Thymus (tissue), 11 donors: ENCODE results near the gene PCBP3. TPM values are rescaled to one million over a fixed set of nuclear protein-coding genes. Genes with fewer than 3 reads are reported as not detected.
"Not testable (repeated sequence)": the region's sequence is repeated elsewhere in the genome, so short reads cannot be mapped to it uniquely, and the experiment has no call there.

Experiments
- DNase-seq, 9 donors: peaks; one replicate each; pipeline ENCODE4 v3.0.0-alpha.2; 2013; ENCODE audit warnings: low spot score in 9 of 9, low read depth in 6 of 9, missing footprints in 1 of 9
- H3K27ac ChIP-seq, 2 donors: one replicate each; pipeline ENCODE4 v1.5.1; 2013; ENCODE audit warnings: control low read depth in 1 of 2, low read depth in 1 of 2, low read length in 1 of 2, mild to moderate bottlenecking in 1 of 2, moderate library complexity in 1 of 2
- H3K27me3 ChIP-seq, 2 donors: one replicate each; pipeline ENCODE4 v1.5.1; 2013; ENCODE audit warnings: low read length in 1 of 2; ENCODE audit not compliant: control insufficient read depth in 2 of 2, insufficient read depth in 1 of 2
- H3K36me3 ChIP-seq, 2 donors: one replicate each; pipeline ENCODE4 v1.5.1; 2013; ENCODE audit warnings: low read length in 1 of 2, mild to moderate bottlenecking in 1 of 2, moderate library complexity in 1 of 2; ENCODE audit not compliant: control insufficient read depth in 2 of 2, insufficient read depth in 2 of 2
- H3K4me1 ChIP-seq, 2 donors: one replicate each; pipeline ENCODE4 v1.5.1; 2013; ENCODE audit warnings: low read length in 2 of 2; ENCODE audit not compliant: control insufficient read depth in 2 of 2, insufficient read depth in 2 of 2
- H3K4me3 ChIP-seq, 2 donors: one replicate each; pipeline ENCODE4 v1.5.1; 2013; ENCODE audit warnings: low read length in 2 of 2, control low read depth in 1 of 2, mild to moderate bottlenecking in 1 of 2
- H3K9me3 ChIP-seq, 2 donors: one replicate each; pipeline ENCODE4 v1.5.1; 2013; ENCODE audit warnings: low read length in 1 of 2, mild to moderate bottlenecking in 1 of 2; ENCODE audit not compliant: control insufficient read depth in 2 of 2, insufficient read depth in 1 of 2
- WGBS: extraction: QIAGEN DNeasy Blood & Tissue Kit; methylation state at CpG from one replicate; pipeline ENCODE4 v1.1.7; 2013; 5-methylcytosine and 5-hydroxymethylcytosine counted together
- polyA plus RNA-seq: library from polyadenylated mRNA; stranded (reverse); fragments of 200-250 nt; gene quantifications from one replicate; pipeline ENCODE4 v1.2.3, GENCODE V29; 2013
- total RNA-seq: library from RNA; stranded (reverse); fragments of 120-200 nt; gene quantifications from one replicate; pipeline ENCODE4 v1.2.4, GENCODE V29; 2013
- donor health status: healthy.

The PCBP3 gene
- total and polyA plus RNA-seq, 2 donors, result 12.8 to 44.9 TPM

DNA sequence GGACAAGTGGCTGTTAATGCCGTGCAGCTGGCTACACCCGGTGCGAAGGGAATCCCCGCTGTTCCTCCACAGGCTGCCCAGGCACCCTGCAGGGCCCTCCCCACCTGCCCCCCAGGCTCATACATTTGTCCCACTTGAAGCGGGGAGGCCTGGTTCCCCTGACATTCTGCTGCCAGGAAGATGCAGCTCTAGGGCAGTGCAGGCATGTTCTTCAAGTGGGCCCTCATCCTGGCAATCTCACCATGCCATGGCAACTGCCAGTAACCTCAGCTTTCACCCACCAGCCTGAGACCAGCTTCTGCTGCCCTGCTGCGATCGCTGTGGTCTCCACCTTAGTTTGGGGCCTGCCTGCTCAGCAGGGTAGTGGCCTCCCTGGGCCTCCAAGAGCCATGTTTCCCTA, 186.1 kb downstream of the PCBP3 start:
- 97% methylated on average over 7 of the region's 7 CpGs for WGBS
- Histone ChIP-seq H3K4me3 (no peak overlapping the region), H3K27ac (no peak overlapping the region), H3K27me3 (no peaks in the 10 kb centered on the region), H3K36me3 (peaks cover 4 to 14% of the 10 kb centered on the region in 2 donors), H3K9me3 (no peaks in the 10 kb centered on the region), H3K4me1 (peaks cover 0 to 13% of the 10 kb centered on the region in 2 donors)
- no peak for DNase-seq

DNA sequence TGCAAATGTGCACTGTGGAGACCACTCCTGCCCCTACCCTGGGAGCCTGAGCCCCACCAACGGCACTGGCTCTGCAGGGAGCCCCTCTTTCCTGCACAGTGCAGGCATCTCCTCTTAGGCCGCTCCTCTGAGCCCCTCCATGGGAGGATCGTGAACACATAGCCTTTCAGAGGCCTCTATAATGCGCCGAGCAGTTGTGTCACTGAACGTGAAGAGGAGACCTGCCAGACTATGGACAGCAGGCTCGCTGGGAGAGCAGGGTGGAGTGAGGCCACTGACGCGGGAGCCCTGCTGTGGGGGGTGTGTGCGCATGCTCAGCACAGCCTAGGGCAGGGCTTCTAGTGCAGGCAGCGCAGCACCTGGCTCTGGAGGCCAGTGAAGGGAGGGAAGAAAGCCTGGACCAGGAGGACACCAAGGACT, 186.7 kb downstream of the PCBP3 start:
- H3K36me3 ChIP-seq, result peaks cover 2 to 14% of the 10 kb centered on the region in 2 donors
- WGBS, result 97% methylated on average over 11 of the region's 11 CpGs
- no peak overlapping the region for H3K27ac ChIP-seq
- peaks cover 0 to 13% of the 10 kb centered on the region in 2 donors for H3K4me1 ChIP-seq
- DNase-seq, result no peak
- H3K4me3 ChIP-seq, result no peak overlapping the region
- no peaks in the 10 kb centered on the region for H3K9me3 ChIP-seq
- no peaks in the 10 kb centered on the region for H3K27me3 ChIP-seq

GRCh38 chr21:45830720-45831366, 187.3 kb downstream of the PCBP3 start:
- Histone ChIP-seq H3K27ac (no peak overlapping the region), H3K27me3 (no peaks in the 10 kb centered on the region), H3K9me3 (no peaks in the 10 kb centered on the region), H3K4me3 (no peak overlapping the region), H3K4me1 (peaks cover 0 to 13% of the 10 kb centered on the region in 2 donors), H3K36me3 (peaks cover 2 to 14% of the 10 kb centered on the region in 2 donors)
- DNase-seq, result no peak
- WGBS, result 96% methylated on average over 21 of the region's 21 CpGs

DNA sequence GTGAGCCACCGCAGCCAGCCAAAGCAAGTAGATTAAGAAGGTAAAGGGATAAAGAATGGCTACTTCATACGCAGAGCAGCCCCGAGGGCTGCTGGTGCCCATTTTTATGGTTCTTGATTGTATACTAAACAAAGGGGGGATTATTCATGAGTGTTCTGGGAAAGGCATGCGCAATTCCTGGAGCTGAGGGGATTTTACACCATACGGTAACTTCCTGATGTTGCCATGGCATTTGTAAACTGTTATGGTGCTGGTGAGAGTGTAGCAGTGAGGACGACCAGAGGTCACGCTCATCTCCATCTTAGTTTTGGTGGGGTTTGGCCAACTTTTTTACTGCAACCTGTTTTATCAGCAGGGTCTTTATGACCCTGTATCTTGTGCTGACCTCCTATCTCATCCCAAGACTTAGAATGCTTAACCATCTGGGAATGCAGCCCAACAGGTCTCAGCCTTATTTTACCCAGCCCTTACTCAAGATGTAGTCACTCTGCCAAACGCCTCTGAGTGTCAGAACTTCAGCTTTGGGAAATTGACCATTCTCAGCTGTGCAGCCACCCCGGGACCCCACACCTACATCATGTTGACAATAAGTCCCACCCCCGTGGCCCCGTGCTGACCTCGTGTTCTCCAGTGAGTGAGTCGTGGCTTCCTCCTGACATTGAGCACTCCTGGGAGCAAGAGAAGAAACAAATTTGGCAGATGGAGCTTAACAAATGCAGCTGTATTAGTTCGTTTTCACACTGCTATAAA, 188.6 kb downstream of the PCBP3 start:
- H3K9me3 ChIP-seq, result no peaks in the 10 kb centered on the region
- no peak overlapping the region for H3K27ac ChIP-seq
- H3K36me3 ChIP-seq, result peaks cover 2 to 10% of the 10 kb centered on the region in 2 donors
- no peaks in the 10 kb centered on the region for H3K27me3 ChIP-seq
- H3K4me3 ChIP-seq, result no peak overlapping the region
- WGBS, result 94% methylated on average over 14 of the region's 14 CpGs
- H3K4me1 ChIP-seq, result peaks cover 0 to 11% of the 10 kb centered on the region in 2 donors
- DNase-seq, result no peak

GRCh38 chr21:45832741-45833235, 189.3 kb downstream of the PCBP3 start:
- not testable (repeated sequence) for DNase-seq, H3K27me3 ChIP-seq, H3K9me3 ChIP-seq, H3K27ac ChIP-seq, H3K4me1 ChIP-seq, H3K36me3 ChIP-seq, H3K4me3 ChIP-seq
- 96% methylated on average over 12 of the region's 12 CpGs for WGBS

DNA sequence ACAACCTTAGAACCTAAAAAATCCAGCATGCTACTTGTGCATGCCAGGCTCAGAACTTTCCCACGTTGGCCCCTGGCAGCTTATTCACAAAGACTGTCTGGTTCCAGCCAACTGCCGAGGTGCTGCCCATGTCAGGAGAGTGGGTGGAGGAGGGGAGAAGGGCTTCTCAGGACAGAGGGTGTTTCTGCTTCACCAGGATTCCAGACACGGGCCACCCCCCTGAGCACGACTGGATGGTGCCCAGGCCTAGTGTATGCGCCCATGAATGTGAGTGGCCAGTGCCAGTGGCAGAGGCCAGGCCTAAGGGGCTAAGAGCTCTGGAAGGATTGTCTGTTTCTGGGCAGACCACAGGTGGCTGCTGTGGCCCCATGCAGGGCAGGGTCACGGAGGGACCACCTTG, 189.9 kb downstream of the PCBP3 start:
- peaks cover 0 to 2% of the 10 kb centered on the region in 2 donors for H3K4me1 ChIP-seq
- WGBS, result 99% methylated on average over 6 of the region's 6 CpGs
- H3K27me3 ChIP-seq, result no peaks in the 10 kb centered on the region
- no peak for DNase-seq
- no peak overlapping the region for H3K4me3 ChIP-seq
- H3K27ac ChIP-seq, result no peak overlapping the region
- H3K36me3 ChIP-seq, result peaks cover 2 to 8% of the 10 kb centered on the region in 2 donors
- H3K9me3 ChIP-seq, result no peaks in the 10 kb centered on the region

GRCh38 chr21:45834026-45834715, 190.6 kb downstream of the PCBP3 start:
- H3K36me3 ChIP-seq, result peaks cover under 1 to 8% of the 10 kb centered on the region in 2 donors
- H3K9me3 ChIP-seq, result no peaks in the 10 kb centered on the region
- H3K27ac ChIP-seq, result no peak overlapping the region
- DNase-seq, result no peak
- H3K4me1 ChIP-seq, result peaks cover 0 to 2% of the 10 kb centered on the region in 2 donors
- H3K27me3 ChIP-seq, result no peaks in the 10 kb centered on the region
- 97% methylated on average over 24 of the region's 24 CpGs for WGBS
- H3K4me3 ChIP-seq, result no peak overlapping the region

GRCh38 chr21:45834821-45835293, 191.3 kb downstream of the PCBP3 start:
- peaks cover 0 to 8% of the 10 kb centered on the region in 2 donors for H3K36me3 ChIP-seq
- H3K4me1 ChIP-seq, result peaks cover 0 to 2% of the 10 kb centered on the region in 2 donors
- H3K27me3 ChIP-seq, result no peaks in the 10 kb centered on the region
- WGBS, result 97% methylated on average over 24 of the region's 24 CpGs
- H3K27ac ChIP-seq, result no peak overlapping the region
- DNase-seq, result no peak
- no peaks in the 10 kb centered on the region for H3K9me3 ChIP-seq
- no peak overlapping the region for H3K4me3 ChIP-seq
